ENCODE measurements around the gene PIRT.

Gene PIRT

GRCh38 chr17:10804546-10804945, 33.3 kb downstream of the PIRT start:
- no peak for DNase-seq (ENCODE audit: low spot score)
- TF ChIP-seq CTCF (IDR thresholded peaks at IDR 0.05; ENCODE audit: extremely low read depth, missing control alignments), result no peak

DNA sequence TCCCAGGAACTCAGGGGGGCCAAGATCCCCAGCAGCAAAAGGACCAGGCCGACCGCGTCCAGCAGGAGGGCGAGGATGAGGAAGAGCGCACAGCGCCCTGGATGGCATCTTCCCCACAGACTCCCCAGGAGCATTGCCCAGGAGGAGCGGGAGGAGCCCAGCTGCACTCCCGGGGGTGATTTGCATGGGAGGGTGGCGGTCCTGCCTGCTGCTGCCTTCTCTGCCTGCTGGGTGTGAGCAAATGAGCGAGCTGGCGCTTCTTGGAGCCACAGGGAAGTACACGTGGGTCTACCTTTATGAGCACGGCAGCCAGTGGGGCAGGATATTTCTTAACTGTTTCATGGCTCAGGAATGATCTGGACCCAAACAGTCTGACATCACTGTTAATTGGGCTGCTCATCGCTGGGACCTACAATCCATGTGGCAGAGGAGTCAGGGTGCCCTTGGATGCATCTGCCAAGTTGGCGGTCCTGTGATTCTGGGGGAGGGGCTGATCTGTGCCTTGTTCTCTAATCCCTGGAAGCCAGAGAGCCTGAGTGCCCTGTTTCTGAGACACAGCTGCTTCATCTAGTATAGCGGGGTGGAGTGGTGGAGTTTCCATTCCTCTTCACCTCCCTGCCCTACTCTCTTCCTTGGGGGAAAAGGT, 33.9 kb downstream of the PIRT start, which contains the start of gene TMEM238L:
TMEM238L (minus strand) TSS at position 270 of the 646 bp plus-strand sequence; CDS start at position 134, 136 bp downstream.
- DNase-seq (ENCODE audit: low spot score), result no peak
- no peak for TF ChIP-seq CTCF (IDR thresholded peaks at IDR 0.05; ENCODE audit: extremely low read depth, missing control alignments)

DNA sequence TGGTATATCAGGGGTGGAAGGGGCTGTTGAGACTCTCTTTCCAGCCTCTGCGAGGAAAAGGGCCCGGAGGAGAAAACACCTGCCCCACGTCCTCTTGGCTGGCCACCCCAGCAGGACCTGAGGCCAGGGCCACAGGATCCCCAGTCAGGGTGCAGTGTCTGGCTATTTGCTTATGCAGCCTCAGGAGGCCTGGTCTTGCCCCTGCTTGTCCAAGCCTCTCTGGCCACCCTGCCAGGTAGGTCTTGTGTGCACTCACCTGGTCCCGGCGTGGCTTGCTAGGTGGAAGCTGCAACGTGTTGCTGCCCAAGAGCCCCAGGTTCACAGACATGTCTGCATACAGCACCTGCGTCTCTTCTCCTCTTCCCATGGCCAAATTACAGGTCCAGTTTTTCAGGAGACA, 34.5 kb downstream of the PIRT start:
- TF ChIP-seq CTCF (IDR thresholded peaks at IDR 0.05; ENCODE audit: extremely low read depth, missing control alignments), result no peak
- no peak for DNase-seq (ENCODE audit: low spot score)

GRCh38 chr17:10802496-10803284, 35.2 kb downstream of the PIRT start:
- no peak for TF ChIP-seq CTCF (IDR thresholded peaks at IDR 0.05; ENCODE audit: extremely low read depth, missing control alignments)
- DNase-seq (ENCODE audit: low spot score), result no peak

DNA sequence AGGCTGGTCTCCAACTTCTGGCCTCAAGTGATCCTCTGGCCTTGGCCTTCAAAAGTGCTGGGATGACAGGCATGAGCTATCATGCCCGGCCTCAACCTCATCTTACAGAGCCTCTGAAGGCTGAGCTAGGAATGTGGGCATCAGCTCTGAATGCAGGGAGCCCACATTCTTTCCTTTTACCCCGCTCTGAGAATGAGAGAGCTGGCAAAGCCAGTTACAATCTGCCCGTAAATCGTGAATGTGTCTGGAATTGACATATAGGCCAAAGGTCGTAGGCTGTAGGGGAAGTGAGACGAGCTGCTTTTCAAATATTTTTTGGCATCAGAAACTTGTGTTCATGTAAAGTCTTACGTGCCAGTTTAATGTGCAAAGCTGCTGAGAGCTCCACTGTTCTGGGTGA, 38.5 kb downstream of the PIRT start:
- no peak for TF ChIP-seq CTCF (IDR thresholded peaks at IDR 0.05; ENCODE audit: extremely low read depth, missing control alignments)
- DNase-seq (ENCODE audit: low spot score), result no peak

DNA sequence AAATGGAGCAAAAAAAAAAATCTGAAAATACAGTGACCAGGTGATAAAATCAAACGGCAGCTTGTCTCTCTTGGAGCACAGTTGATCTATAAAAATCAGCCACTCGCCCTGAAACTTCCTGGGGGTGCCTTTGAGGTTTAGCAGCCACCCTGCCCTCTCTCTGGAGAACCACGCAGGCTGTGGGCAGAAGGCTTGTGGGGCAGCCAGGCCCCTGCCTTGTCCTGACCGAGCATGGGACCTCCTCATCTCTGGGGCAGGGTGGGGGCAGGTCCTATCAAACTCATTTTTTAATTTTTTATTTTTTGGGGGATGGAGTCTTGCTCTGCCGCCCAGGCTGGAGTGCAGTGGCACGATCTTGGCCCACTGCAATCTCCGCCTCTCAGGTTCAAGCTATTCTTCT, 39.0 kb downstream of the PIRT start:
- no peak for DNase-seq (ENCODE audit: low spot score)
- TF ChIP-seq CTCF (IDR thresholded peaks at IDR 0.05; ENCODE audit: extremely low read depth, missing control alignments), result no peak

DNA sequence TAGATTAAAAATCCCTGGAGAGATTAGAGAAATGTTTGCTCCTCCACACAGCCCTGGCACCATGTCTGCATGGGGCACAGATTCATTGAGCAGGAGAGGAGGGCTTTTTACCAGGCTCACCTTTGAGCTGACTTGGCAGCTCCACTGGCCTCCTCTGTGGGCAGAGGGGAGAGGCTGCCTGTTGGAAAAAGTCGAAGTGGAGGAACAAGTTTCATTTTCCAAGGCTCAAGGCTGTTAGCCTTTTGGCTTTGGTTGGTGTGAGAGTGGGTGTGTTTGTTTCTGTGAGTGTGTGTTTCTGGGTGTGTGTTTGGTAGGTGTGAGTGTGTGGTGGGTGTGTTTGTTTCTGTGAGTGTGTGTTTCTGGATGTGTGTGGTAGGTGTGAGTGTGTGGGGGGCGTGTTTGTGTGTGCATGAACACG, 39.5 kb downstream of the PIRT start:
- no peak for TF ChIP-seq CTCF (IDR thresholded peaks at IDR 0.05; ENCODE audit: extremely low read depth, missing control alignments)
- DNase-seq (ENCODE audit: low spot score), result no peak

Measured in GM20000 (cell line).